Brain microvascular endothelial cell (primary cell): Measurements from ENCODE around the gene MYOM3.
A peak's percentile ranks its signal among the peaks of the same experiment; 100 is the strongest.
"Not testable (repeated sequence)": the region's sequence is repeated elsewhere in the genome, so short reads cannot be mapped to it uniquely, and the experiment has no call there.

Source experiments
- DNase-seq: peaks from one replicate; pipeline ENCODE4 v3.0.0-alpha.2; 2020
- H3K27ac ChIP-seq: fragments of 250-450 bp; sonication (Bioruptor Pico); 2 replicates; pipeline ENCODE4 v1.5.1; 2020; ENCODE audit warnings: mild to moderate bottlenecking, moderate library complexity
- H3K27me3 ChIP-seq: fragments of 250-450 bp; sonication (Bioruptor Pico); replicated peaks from 2 replicates; pipeline ENCODE4 v1.5.1; 2020; ENCODE audit warnings: mild to moderate bottlenecking
- H3K36me3 ChIP-seq: fragments of 250-450 bp; sonication (Bioruptor Pico); replicated peaks from 2 replicates; pipeline ENCODE4 v1.5.1; 2020; ENCODE audit warnings: mild to moderate bottlenecking
- H3K4me3 ChIP-seq: 2 replicates; pipeline ENCODE4 v1.5.1; 2011; ENCODE audit warnings: low read depth, mild to moderate bottlenecking, control low read depth, low read length, moderate library complexity
- in situ Hi-C: cut with HindIII; loops from 2 replicates; pipeline ENCODE4 v1.10.0; 2017; ENCODE audit warnings: low sequenced_read_pairs, low pct_ligation_motif_present
- TF ChIP-seq, protein P1 (sequence below): IDR thresholded peaks from 2 replicates; pipeline ENCODE4 v1.5.1; 2011; ENCODE audit warnings: low read depth, mild to moderate bottlenecking, moderate library complexity, low read length, control low read depth, inconsistent platforms; ENCODE audit errors: missing control alignments

MYOM3 gene

GRCh38 chr1:24043345-24044032 is 68.4 kb downstream of the MYOM3 start:
- TF ChIP-seq, protein P1, sequence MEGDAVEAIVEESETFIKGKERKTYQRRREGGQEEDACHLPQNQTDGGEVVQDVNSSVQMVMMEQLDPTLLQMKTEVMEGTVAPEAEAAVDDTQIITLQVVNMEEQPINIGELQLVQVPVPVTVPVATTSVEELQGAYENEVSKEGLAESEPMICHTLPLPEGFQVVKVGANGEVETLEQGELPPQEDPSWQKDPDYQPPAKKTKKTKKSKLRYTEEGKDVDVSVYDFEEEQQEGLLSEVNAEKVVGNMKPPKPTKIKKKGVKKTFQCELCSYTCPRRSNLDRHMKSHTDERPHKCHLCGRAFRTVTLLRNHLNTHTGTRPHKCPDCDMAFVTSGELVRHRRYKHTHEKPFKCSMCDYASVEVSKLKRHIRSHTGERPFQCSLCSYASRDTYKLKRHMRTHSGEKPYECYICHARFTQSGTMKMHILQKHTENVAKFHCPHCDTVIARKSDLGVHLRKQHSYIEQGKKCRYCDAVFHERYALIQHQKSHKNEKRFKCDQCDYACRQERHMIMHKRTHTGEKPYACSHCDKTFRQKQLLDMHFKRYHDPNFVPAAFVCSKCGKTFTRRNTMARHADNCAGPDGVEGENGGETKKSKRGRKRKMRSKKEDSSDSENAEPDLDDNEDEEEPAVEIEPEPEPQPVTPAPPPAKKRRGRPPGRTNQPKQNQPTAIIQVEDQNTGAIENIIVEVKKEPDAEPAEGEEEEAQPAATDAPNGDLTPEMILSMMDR: no peak
- DNase-seq: no peak
- H3K27ac ChIP-seq: no peak overlapping the region
- H3K36me3 ChIP-seq: no peaks in the 10 kb centered on the region
- in situ Hi-C loops: no loop called here
- no peaks in the 10 kb centered on the region for H3K27me3 ChIP-seq
- no peak overlapping the region for H3K4me3 ChIP-seq

DNA sequence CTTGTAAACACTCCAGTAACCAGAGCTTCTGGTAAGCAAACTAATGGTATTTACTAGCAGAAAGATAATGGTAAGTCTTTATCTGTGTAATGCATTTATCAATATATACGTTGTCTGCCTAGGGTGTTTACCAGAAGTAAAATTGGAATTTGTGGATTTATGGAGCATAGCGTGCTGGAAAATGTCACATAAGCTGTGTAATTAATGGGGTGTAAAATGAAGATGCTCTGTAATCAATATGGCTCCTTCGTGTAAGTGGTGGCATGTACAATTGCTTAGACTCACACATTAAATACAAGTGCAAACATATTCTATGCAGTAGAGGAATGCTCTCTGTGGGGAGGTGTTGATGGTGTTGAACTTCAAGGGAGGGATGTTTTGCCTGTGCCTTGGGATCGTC is 69.6 kb downstream of the MYOM3 start:
- TF ChIP-seq, protein P1: no peak
- no peak overlapping the region for H3K27ac ChIP-seq
- in situ Hi-C loops: no loop called here
- H3K4me3 ChIP-seq: no peak overlapping the region
- DNase-seq: no peak
- H3K27me3 ChIP-seq: no peaks in the 10 kb centered on the region
- H3K36me3 ChIP-seq: no peaks in the 10 kb centered on the region

- no peak overlapping the region for H3K27ac ChIP-seq
- H3K27me3 ChIP-seq: no peaks in the 10 kb centered on the region
- H3K4me3 ChIP-seq: no peak overlapping the region
- H3K36me3 ChIP-seq: no peaks in the 10 kb centered on the region
- in situ Hi-C loops: no loop called here
- TF ChIP-seq, protein P1: no peak
- no peak for DNase-seq
Measured at GRCh38 chr1:24036088-24036487, 75.8 kb downstream of the MYOM3 start.

DNA sequence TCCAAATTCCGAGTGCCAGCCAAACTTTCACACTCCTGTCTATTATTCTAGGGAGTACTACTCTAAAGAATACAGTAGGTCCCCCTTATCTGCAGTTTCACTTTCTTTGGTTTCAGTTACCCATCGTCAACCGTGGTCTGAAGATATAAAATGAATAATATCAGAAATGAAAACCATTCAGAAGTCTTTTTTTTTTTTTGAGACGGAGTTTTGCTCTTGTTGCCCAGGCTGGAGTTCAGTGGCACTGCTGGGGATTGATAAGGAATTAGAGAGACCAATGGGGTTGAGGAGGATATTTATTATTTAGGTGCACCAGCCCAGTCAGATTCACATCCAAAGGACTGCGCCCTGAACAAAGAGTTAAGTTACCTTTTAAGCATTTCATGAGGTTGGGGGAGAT is 79.0 kb downstream of the MYOM3 start:
- H3K27ac ChIP-seq: no peak overlapping the region
- DNase-seq: no peak
- TF ChIP-seq, protein P1: no peak
- no peaks in the 10 kb centered on the region for H3K36me3 ChIP-seq
- in situ Hi-C loops: no loop called here
- H3K4me3 ChIP-seq: no peak overlapping the region
- no peaks in the 10 kb centered on the region for H3K27me3 ChIP-seq

- H3K27ac ChIP-seq, H3K36me3 ChIP-seq, H3K4me3 ChIP-seq, H3K27me3 ChIP-seq, DNase-seq, in situ Hi-C loops: not testable (repeated sequence)
Measured at GRCh38 chr1:24030976-24031516, 80.9 kb downstream of the MYOM3 start.

GRCh38 chr1:24027838-24028468 is 84.0 kb downstream of the MYOM3 start:
- no peak overlapping the region for H3K27ac ChIP-seq
- H3K36me3 ChIP-seq: no peaks in the 10 kb centered on the region
- no peak overlapping the region for H3K4me3 ChIP-seq
- TF ChIP-seq, protein P1: peak; percentile 33
- in situ Hi-C loops: no loop called here
- peak; percentile 31 for DNase-seq
- H3K27me3 ChIP-seq: no peaks in the 10 kb centered on the region
